CD4-positive, alpha-beta T cell treated with Interferon gamma for 1 hour (primary cell): ENCODE measurements around the gene DDRGK1.
"Not testable (repeated sequence)": the region's sequence is repeated elsewhere in the genome, so short reads cannot be mapped to it uniquely, and the experiment has no call there.

Source experiments
- DNase-seq: peaks from one replicate; pipeline ENCODE4 v3.0.0-alpha.2; 2020

DDRGK1 gene

DNA sequence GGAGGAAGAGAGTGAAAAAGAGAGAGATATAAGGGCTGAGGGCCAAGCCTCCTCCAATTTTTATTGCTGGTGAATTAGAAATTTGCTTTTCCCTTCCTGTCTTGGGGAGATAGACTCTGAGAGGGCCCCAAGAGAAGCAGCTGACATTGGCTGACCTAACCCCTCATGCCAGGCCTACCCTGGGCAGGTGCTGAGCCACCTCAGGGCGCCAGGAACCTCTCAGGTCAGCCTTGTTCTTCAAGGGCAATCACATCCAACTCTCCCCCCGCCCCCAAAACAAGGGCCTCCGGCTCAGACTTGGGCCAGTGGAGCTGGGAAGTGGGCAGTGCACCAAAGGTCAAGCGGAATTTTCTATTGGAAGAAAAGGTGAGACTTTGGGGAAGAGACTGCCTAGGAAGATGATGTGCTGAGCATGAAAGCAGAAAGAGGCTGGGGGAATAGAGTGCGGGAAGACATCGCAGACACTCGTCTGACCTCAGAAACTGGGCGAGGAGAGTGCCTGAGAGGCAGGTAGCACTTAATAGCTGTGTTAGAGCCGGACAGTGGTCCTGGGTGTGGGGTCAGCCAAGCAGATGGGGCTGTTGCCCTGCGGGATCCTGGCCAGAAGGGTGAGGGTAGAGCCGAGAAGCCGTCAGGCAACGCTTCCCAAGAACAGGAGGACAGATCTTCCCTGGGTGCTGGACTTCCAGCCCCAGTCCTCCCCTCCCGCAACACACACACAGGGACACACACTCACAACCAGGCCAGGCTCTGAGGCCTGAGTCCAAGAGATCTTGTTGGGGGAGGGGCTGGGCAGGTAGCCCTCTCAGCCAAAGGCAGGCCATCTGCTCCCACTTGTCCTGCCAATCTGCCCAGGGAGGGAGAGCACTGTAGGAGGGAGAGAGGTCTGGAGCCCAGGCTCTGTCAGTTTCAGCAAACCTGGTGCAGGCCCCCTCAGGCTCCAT is 41.1 kb downstream of the DDRGK1 start:
- DNase-seq = no peak

DNA sequence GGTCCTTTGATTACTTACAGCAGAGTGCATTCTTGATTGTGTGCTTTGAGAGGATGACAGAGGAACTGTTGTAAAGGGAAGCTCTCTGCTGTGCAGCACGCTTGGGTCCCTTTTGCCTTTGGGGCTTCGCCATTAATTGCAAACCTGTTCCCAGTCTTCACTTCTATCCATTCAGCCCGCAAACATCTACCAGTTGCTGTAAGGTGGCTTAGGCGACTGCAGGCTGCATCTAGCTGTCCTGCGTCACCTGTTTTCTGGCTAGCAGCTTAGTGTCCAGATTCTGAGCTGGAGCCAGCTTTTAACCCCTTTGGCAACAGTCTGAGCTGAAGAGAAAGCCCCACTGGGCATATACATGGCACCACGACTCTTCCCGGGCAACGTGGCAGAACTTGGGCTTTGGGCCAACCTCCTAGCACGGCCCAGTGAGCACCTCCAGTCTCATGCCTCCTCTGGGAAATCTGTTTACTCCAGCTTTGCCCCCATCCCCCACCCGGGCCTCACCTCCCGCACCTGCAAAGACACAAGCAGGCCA is 42.3 kb downstream of the DDRGK1 start:
- DNase-seq = no peak

DNA sequence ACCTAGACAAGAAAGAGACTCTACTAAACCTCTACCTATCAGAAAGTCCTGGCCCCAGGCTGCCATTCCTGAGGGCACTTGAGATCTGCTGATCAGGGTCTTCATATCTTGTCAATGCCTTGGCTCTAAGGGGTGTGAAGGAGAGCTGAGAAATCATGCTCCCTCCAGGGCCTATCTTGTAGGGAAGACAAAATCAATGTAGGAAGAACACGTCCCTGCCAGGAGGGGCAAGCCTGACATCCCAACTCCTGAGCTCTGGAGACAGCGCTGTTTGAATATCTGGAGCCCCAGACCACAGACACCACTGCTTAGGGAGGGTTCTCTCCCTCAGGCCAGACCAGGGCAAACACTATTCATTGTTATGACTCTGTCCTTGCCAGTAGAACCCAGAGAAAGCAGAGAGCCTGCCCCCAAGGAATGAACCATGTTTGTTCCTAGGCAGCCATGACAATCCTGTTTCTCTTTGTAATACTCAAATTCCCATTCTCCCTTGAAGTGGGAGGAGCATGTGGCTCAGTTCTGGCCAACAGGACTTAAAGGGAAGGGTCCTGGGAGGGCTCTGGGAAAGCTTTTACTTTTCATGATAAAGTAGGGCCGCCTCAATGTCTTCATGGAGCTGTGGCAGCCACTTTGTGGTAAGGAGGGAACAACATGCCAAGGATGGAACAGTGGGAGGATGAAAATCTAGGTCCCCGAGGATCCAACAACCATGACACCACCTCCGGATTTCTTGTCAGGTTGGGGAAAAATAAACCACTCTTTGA is 43.0 kb downstream of the DDRGK1 start:
- no peak for DNase-seq

- DNase-seq = no peak
Observed at GRCh38 chr20:3160418-3160817, 44.1 kb downstream of the DDRGK1 start.

GRCh38 chr20:3158968-3159431 is 45.5 kb downstream of the DDRGK1 start:
- no peak for DNase-seq

DNA sequence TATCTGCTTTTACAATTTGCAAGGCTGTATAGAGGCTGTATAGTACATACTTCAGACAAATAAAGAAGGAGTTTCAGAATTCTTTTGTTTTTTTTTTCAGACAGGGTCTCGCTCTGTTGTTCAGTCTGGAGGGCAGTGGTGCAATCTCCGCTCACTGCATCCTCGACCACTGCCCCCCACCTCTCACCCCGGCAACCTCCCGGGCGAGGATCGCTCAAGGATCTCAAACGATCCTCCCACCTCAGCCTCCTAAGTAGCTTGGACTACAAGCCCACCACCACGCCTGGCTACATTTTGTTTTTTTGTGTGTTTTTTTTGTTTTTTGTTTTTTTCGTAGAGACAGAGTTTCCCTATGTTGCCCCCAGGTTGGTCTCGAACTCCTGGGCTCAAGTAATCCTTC is 46.7 kb downstream of the DDRGK1 start:
- no peak for DNase-seq

DNA sequence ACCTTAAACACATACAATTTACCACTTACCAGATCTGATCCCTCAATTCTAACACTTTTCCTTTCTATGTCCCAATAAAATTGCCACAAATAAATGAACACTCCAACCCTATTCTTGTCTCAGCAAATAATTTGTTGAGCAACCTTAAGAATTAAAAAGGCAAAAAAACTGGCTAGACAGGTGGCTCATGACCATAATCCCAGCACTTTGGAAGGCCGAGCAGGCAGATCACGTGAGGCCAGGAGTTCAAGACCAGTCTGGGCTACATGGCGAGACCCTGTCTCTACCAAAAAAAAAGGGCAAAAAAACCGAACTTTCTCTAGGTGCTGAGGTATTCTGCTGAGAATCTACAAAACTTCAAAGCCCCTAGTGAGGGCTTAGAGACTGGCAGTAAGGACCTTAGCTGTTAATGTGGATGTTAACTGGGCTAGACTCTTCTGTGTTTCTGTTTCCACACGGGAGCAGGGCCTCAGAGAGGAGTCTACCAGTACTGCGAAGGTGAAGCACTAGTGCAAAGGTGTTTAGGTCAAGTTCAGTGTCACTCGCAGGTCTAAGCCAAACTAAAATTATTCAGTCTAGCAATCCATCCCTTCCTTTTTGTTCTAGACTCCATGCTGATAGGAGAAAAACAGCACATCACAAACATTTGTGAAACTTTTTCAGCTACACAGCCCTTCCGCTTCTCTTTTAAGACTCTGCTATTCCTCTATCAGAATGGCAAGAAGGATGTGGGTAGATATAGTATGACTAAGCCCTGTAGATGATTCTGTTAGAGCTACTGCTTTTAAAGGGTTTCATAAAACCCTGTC is 47.5 kb downstream of the DDRGK1 start:
- DNase-seq = no peak

- DNase-seq = not testable (repeated sequence)
Observed at GRCh38 chr20:3152057-3152644, 52.3 kb downstream of the DDRGK1 start.

GRCh38 chr20:3150908-3151307 is 53.6 kb downstream of the DDRGK1 start:
- no peak for DNase-seq

DNA sequence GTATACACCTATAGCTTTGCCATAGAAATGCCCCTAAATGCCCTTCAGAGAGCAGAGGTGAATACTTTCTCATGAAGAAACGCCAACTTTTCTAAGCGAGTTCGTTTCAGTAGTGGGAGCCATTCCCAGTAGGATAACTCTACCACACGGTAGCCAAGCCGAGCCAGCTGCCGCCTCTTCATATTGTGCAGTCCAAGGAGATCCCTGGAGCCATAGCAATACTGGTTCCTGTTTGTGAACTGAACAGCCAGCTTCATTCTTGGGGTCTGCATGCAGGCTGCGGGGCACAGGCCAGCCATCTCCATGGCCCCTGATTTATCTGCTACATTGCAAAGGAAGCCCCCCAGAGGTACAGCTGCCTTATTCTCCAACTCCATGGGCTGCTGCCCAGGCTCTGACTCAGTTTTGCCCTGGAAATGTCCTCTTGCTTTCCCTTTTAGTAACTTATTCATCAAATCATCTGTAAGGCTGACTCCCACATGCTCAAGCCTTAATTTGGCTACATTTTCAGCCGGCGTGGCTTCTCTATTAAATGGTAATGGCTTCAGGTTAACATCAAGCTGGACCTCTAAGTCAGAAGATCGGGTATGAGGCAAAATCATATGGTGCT is 57.6 kb downstream of the DDRGK1 start:
- no peak for DNase-seq

DNA sequence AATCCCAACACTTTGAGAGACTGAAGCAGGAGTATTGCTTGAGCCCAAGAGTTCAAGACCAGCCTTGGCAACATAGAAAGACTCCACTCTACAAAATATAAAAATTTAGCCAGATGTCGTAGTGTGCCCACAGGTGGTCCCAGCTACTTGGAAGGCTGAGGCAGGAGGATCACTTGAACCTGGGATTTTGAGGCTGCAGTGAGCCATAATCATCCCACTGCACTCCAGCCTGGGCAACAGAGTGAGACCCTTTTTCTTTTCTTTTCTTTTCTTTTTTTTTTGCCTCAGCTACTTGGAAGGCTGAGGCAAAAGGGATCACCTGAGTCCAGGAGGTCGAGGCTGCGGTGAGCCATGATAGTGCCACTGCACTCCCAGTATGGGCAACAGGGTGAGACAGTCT is 62.7 kb downstream of the DDRGK1 start:
- no peak for DNase-seq
